Medulla oblongata (tissue), 1 donor: ENCODE results near the gene SEC14L2.
"Not testable (repeated sequence)": the region's sequence is repeated elsewhere in the genome, so short reads cannot be mapped to it uniquely, and the experiment has no call there.

ENCODE experiments used
- DNase-seq: peaks from one replicate; pipeline ENCODE4 v3.0.0-alpha.2; 2015; ENCODE audit errors: extremely low spot score

Gene SEC14L2

DNA sequence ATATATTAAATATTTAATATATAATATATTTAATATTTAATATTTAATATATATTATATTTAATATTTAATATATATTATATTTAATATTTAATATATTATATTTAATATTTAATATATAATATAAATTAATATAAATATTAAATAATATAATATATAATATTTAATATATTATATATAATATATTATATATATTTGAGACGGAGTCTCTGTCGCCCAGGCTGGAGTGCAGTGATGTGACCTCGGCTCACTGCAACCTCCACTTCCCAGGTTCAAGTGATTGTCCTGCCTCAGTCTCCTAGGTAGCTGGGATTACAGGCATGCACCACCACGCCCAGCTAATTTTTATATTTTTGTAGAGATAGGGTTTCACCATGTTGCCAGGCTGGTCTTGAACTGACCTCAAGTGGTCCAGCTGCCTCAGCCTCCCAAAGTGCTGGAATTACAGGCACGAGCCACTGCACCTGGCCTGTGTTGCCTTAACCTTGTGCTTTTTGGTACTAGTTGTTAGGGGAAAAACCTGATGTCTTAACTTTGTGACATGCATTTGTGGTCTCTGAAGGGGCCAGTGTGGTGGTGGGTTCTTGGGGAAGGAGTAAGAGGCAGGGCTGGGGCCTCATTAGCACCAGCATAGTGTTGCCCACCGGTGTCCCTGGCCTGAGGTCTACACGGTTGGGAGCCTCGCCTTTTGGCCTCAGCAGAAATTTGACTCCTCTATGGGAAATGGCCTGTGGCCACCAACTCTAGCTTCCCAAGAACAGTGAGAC, 58.4 kb downstream of the SEC14L2 start:
- DNase-seq = no peak

- peak; percentile 50 for DNase-seq
Measured at GRCh38 chr22:30457981-30458380, 61.2 kb downstream of the SEC14L2 start.

DNA sequence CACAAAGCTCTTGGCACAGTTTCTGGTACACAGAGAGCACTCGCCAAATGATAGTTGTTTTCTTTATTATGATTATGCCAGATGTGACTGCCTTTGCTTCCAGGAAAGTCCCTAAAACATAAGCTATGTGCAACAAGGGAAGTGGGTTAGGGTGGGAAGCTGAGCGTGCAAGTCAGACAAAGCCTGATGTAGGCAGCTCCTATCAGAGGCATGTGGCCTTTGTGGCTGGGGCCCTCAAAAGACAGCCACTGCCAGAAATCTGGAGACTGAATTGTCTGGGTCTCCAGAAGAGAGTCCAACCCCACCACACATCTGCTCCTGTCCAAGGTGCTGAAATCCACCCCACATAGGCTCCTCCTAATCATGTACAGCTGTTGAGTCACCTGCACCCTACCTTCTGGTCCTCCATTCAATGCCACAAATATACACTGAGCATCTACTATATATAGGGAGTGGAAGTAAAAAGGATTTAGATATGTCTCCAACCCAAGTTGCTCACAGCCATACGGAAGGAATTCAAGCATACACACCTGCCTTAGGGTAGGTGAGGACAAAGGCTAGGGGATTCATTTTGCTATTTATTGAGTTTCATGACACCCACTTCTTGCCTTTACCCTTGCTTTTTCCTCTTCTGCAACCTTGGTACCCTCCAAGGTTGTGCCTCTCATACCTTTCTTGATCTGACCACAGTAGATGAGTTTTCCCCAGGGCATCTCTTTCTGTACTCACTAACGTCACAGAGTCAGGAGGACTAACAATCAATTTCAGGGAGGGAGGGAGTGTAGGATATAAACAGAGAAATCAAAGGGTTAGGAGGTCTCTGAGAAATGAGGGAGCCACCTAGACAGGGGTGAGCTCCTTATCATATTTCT, 62.6 kb downstream of the SEC14L2 start:
- no peak for DNase-seq

- DNase-seq = no peak
Measured at GRCh38 chr22:30460147-30460546, 63.3 kb downstream of the SEC14L2 start.

- DNase-seq = not testable (repeated sequence)
Measured at GRCh38 chr22:30460555-30460954, 63.7 kb downstream of the SEC14L2 start.

GRCh38 chr22:30469165-30469564, 72.3 kb downstream of the SEC14L2 start:
- DNase-seq = no peak

GRCh38 chr22:30470655-30471054, 73.8 kb downstream of the SEC14L2 start:
- DNase-seq = no peak

- no peak for DNase-seq
Measured at GRCh38 chr22:30471616-30472318, 74.9 kb downstream of the SEC14L2 start, which contains the start of gene SEC14L3. TSS of gene SEC14L3 (minus strand) at chr22:30472017. CDS start at chr22:30471958, 59 bp downstream.

DNA sequence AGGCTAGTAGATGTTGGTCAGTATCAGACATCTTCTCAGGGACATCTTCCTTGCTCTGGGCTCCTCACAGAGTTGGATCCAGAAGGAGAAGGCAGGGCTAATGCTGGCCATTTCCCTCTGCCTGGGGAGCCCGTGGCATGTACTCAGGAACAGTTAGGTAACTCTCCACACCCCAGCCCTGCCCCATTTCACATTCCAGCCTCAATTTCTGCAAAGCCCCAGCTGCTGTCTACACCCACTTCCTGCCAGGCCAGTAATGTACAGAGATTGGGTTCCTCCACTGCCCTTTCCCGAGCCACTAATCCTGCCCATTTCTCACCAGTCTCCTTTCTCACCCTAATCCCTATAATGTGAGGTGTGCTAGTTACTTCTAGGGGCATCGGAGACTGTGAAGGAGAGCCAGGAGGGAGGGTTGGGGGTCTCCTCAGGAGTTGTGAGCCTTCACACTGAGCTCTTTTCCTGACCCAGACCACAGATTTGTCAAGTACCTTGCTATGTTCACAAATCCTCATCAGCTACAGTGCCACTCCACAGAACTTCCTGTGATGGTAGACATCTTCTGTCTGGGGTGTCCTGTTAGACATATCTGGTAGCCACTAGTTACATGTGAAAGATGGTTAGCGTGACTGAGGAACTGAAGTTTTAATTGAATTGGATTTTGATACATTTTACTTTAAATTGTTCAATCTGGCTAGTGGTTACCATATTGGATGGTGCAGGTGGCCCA, 76.3 kb downstream of the SEC14L2 start:
- no peak for DNase-seq

- DNase-seq = no peak
Measured at GRCh38 chr22:30474121-30474520, 77.3 kb downstream of the SEC14L2 start.
